IPS-11a (cell line): ENCODE data around the gene SYT11.
A peak's percentile ranks its signal among the peaks of the same experiment; 100 is the strongest.
"Not testable (repeated sequence)": the region's sequence is repeated elsewhere in the genome, so short reads cannot be mapped to it uniquely, and the experiment has no call there.

Experiments
- H3K4me3 ChIP-seq: one replicate; pipeline ENCODE4 v1.5.1; 2013; ENCODE audit warnings: low read depth, low read length, control low read depth

The SYT11 gene

GRCh38 chr1:155859234-155859829 lies at the start of gene SYT11:
TSS of gene SYT11 (plus strand) at chr1:155859567. CDS start at chr1:155859762, 195 bp downstream.
- peak within 1 kb of the TSS; percentile 47 for H3K4me3 ChIP-seq

GRCh38 chr1:155812878-155813277 lies 46.5 kb upstream of the SYT11 start:
- no peak overlapping the region for H3K4me3 ChIP-seq

GRCh38 chr1:155813672-155814071 lies 45.7 kb upstream of the SYT11 start:
- no peak overlapping the region for H3K4me3 ChIP-seq

- no peak overlapping the region for H3K4me3 ChIP-seq
Measured at GRCh38 chr1:155816351-155816750, 43.0 kb upstream of the SYT11 start.

GRCh38 chr1:155827450-155827849 lies 31.9 kb upstream of the SYT11 start:
- no peak overlapping the region for H3K4me3 ChIP-seq

GRCh38 chr1:155831279-155831976 lies 27.9 kb upstream of the SYT11 start:
- no peak overlapping the region for H3K4me3 ChIP-seq

GRCh38 chr1:155833665-155834295 lies 25.6 kb upstream of the SYT11 start:
- H3K4me3 ChIP-seq, result no peak overlapping the region

- no peak overlapping the region for H3K4me3 ChIP-seq
Measured at GRCh38 chr1:155834296-155834926, 25.0 kb upstream of the SYT11 start.

- not testable (repeated sequence) for H3K4me3 ChIP-seq
Measured at GRCh38 chr1:155834927-155835399, 24.4 kb upstream of the SYT11 start.

- H3K4me3 ChIP-seq, result no peak overlapping the region
Measured at GRCh38 chr1:155835548-155835947, 23.8 kb upstream of the SYT11 start.

GRCh38 chr1:155840386-155840785 lies 19.0 kb upstream of the SYT11 start:
- H3K4me3 ChIP-seq, result no peak overlapping the region

- no peak overlapping the region for H3K4me3 ChIP-seq
Measured at GRCh38 chr1:155844860-155845421, 14.4 kb upstream of the SYT11 start.

- H3K4me3 ChIP-seq, result no peak overlapping the region
Measured at GRCh38 chr1:155847823-155848529, 11.4 kb upstream of the SYT11 start.

GRCh38 chr1:155850345-155850744 lies 9.0 kb upstream of the SYT11 start:
- H3K4me3 ChIP-seq, result no peak overlapping the region

- H3K4me3 ChIP-seq, result peak overlapping the region; percentile 97
Measured at GRCh38 chr1:155856257-155856974, 3.0 kb upstream of the SYT11 start.

- peak within 1 kb of the TSS; percentile 97 for H3K4me3 ChIP-seq
Measured at GRCh38 chr1:155856975-155857930, 2.1 kb upstream of the SYT11 start, which contains the start of gene GON4L. TSS of gene GON4L (minus strand) at chr1:155857214. CDS start at chr1:155853780, 3,434 bp downstream.

GRCh38 chr1:155858800-155859233 lies 550 bp upstream of the SYT11 start:
- peak overlapping the region; percentile 22 for H3K4me3 ChIP-seq
